Islet precursor cell (in vitro differentiated cells): ENCODE measurements around the gene MSGN1.

ENCODE experiments used
- DNase-seq: peaks from one replicate; pipeline ENCODE4 v3.0.0-alpha.2; 2018

MSGN1 gene, protein sequence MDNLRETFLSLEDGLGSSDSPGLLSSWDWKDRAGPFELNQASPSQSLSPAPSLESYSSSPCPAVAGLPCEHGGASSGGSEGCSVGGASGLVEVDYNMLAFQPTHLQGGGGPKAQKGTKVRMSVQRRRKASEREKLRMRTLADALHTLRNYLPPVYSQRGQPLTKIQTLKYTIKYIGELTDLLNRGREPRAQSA

DNA sequence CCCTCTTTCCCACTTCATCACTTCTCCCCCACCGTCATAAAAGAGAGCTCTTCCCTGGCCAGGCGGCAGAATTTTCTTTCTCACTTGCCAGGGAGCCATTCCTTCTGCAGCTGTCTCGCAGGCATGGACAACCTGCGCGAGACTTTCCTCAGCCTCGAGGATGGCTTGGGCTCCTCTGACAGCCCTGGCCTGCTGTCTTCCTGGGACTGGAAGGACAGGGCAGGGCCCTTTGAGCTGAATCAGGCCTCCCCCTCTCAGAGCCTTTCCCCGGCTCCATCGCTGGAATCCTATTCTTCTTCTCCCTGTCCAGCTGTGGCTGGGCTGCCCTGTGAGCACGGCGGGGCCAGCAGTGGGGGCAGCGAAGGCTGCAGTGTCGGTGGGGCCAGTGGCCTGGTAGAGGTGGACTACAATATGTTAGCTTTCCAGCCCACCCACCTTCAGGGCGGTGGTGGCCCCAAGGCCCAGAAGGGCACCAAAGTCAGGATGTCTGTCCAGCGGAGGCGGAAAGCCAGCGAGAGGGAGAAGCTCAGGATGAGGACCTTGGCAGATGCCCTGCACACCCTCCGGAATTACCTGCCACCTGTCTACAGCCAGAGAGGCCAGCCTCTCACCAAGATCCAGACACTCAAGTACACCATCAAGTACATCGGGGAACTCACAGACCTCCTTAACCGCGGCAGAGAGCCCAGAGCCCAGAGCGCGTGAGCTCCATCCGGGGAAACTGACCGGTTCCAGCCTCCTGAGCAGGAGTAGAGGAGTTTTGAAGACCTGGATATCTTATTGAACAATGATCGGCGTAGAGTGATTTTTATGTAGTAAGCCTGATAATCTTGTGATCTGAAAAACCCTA is at the start of gene MSGN1:
Gene MSGN1 (plus strand): TSS at position 65 of the 850 bp plus-strand sequence. CDS start 59 bp downstream, at position 124.
- no peak for DNase-seq

DNA sequence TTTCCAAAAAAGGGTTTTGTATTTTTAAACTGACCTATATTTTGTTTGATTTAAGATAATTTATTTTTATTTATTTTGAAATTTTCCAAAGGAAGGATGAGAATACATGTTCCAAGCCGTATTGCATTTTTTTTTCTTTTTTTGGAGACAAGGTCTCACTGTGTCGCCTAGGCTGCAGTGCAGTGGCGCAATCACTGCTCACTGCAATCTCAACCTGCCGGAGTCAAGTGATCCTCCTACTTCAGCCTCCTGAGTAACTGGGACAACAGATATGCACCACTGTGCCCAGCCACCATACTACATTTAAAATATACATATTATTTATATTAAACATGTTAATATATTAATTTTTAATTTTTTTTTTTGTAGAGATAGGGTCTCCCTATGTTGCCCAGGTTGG is 47.4 kb upstream of the MSGN1 start:
- no peak for DNase-seq

DNA sequence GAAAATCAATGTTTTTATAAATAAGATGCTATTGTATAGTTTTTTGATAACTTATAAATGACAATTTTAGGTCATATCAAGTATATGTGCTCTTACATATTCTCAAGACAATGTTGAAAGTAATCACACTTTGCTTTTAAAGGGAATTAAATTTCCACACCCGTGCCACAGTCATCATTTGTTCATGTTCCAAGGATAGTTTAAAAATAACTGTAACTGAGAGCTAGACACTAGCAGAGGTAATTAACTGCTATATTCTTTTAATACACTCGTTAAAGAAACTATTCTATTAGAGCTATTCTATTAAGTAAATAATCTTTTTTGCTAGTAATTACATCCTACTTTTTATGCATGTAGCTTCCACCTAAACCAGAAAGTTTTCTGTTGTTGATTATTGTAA is 44.3 kb upstream of the MSGN1 start:
- DNase-seq, result no peak

DNA sequence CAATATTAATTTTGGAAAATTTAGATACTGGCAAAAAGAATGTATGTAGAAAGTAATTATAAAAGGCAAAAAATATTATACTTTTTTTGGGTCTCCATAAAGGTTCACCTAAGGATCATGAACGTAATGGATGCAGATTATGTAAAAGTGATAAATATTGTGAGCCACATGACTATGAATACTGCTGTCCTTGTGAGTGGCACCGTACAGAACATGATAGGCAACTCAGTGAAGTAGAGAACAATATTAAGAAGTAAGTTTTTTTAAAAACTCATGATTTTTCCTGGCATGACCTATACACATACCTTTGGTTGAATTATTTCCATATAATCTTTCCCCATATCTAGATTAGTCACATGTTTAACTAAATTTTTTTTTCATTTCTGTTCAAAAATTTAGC is 43.7 kb upstream of the MSGN1 start:
- DNase-seq, result no peak

DNA sequence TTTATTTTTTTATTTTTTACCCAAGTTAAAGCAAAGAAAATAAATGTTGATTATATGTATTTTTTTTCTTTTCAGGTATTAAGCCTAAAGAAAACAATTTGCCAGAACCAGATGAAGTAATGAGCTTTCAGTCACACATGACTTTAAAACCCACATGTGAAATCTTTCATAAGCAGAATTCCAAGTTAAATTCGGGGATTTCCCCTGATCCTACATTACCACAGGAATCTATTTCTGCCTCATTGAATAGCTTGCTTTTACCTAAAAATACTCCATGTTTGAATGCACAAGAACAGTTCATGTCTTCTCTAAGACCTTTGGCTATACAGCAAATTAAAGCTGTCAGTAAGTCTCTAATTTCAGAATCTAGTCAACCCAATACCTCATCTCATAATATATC is 35.7 kb upstream of the MSGN1 start:
- DNase-seq, result no peak

DNA sequence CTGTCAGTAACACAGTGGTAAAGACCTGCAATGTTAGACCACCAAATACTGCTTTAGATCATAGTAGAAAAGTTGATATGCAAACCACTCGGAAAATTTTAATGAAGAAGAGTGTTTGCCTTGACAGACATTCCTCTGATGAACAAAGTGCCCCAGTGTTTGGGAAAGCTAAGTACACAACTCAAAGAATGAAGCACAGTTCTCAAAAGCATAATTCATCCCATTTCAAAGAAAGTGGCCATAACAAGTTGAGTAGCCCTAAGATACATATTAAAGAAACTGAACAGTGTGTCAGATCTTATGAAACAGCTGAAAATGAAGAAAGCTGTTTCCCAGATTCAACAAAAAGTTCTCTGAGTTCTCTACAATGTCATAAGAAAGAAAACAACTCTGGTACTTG is 34.8 kb upstream of the MSGN1 start:
- DNase-seq, result no peak

DNA sequence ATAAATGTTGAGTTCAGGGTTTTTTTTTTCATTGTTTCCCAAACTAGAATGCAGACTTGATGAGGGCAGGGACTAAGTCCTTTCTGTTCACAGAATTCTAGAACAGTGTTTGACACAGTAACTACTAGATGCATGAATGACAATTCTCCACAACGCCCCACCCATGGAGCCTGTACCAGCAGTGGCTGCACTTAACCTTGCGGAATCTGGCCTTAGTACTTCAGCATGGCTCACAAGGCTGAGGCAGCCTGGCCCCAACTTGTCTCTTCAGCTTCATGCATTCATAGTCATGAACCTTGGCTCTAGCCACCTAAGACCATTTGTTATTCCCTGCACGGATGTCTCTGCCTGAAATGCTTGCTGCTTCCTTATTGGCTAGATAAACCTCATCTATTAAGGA is 29.5 kb upstream of the MSGN1 start:
- DNase-seq, result no peak

DNA sequence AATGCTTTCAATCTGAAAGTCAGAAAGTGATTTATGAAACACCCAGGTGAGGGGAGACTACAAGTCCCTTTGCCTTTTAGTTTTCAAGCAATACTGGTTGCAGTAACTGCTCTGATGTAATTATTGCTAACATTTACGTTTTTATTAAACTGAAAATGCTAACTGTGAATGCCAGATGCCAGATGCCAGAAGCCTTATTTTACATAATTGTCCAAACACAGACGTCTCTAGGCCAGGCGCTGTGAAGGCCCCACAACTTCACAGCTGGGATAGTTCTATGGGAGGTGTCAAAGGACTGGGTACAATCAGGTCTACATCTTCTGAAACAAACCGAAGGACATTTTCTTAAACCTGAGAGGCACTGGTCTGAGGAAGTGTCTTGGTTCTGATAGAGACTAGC is 27.5 kb upstream of the MSGN1 start:
- DNase-seq, result no peak

DNA sequence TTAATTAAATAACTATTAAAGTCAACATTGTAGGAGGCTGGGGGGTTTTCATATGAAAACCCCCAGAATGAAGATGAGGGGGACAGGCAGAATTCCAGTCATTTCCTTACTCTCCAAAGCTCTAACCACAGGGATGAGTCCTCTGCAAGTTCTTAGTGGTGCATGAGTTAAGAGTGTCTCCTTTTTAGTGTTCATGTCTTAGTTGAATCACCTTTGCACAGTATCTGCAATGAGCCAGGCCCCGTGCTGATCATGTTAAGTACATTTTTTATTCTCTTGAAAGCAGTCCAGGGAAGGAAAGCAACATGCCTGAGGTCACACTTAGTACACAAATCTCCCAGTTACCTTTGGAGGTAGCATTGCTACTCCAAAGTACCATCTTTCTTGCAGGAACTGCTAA is 25.7 kb upstream of the MSGN1 start:
- DNase-seq, result no peak

DNA sequence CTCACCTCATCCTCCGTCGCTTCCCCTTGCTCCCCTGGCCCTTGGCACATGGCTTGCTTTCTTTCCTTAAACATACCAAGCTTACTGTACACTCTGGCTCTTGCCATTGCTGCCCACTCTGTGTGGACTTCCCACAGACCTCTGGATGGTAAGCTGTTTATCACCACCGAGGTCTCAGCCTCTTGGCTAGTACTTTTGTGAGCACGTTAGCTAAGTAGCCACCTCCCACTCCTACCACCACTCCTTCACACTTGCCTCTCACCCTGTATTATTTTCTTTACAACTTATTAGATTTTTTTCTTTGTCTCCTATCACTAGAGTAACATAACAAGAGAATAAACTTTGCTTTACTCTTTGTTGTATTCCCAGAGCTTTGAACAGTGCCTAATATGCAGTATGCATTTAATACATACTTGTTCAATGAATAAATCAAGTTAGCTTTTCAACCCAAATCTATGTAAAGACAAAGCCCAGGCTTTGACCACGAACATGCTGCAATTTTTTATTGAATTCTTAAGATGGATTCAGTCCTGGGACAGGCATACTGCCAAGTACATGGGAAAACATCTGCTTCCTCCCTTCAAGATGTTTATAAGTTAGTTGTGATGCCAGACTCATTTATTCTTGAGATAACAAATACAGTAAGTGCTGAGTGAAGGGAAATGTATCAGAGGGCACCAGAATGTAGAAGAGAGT is 25.0 kb upstream of the MSGN1 start:
- DNase-seq, result no peak

DNA sequence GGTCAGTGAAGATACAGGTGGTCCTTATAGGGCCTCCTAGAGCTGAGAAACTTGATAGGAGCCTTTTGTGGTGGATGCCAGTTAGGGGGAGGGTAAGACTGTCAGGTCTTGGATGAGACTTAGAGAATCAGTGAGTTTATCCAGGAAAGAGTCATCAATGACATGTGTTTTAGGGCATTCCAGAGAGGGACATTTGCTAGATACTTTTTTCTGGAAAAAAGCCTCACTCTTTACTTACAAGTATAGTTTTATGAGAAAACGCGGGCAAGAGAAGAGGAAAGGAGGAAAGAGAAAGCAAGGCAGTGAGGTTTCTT is 24.5 kb upstream of the MSGN1 start:
- DNase-seq, result no peak

DNA sequence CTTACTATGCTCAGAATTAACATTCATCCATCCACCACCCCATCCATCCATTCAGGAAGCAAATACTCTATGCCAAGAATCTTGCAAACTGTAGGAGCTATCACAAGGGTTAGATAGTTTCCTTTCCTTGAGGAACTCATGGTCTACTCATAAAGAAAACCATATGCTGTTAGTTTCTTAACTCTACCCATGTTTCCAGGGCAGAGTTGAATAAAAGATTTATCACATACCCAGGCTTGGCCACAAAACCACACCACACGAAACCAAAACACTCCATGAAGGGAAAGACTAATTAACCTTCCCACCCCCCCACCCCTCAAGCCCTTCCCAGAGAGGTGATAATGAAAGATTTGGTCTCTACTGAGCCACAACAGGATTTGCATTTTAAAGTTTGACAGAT is 23.7 kb upstream of the MSGN1 start:
- no peak for DNase-seq

DNA sequence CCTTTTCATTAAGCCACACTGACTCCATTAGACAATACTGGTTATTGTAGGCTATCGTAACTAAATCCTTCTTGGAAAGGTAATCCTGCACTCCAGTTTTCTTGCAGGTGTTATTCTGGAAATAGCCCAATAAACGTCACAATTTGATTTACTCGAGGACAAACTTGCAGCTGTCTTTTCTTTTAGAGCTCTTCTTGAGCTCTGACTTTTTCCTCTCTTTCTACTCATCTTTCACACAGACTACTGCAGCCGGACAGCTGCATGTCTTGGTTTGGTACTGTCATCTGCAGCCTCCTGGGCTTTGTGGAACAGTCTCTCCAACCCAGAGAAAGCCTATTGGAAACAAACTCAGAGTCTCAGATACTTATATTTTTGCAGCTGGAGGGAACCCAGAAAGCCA is 23.0 kb upstream of the MSGN1 start:
- no peak for DNase-seq

DNA sequence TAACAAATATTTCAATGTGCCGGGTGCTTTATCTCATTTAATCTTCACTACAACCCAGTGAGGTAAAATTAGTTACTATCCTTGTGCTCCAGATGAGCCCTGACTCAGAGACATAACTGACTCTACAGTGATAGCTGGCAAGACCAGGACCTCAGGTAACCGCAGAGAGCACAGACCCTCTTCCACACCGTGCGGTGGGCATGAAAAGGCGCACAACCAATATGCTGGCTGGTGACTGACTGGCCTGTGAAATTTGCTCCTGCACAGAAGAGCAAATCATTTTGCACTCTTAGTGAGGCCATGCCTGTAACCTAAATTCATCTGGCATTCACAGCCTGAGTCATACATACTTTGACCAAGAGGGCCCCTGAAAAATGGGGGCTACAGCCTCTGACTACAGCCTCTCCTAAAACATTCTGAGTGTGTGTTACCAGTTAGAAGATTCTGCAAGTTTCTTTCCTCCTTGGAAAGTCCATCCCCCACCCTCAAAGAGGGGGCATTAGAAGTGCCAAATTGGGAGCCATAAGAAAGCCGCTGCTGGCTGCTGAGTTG is 22.4 kb upstream of the MSGN1 start:
- DNase-seq, result no peak

DNA sequence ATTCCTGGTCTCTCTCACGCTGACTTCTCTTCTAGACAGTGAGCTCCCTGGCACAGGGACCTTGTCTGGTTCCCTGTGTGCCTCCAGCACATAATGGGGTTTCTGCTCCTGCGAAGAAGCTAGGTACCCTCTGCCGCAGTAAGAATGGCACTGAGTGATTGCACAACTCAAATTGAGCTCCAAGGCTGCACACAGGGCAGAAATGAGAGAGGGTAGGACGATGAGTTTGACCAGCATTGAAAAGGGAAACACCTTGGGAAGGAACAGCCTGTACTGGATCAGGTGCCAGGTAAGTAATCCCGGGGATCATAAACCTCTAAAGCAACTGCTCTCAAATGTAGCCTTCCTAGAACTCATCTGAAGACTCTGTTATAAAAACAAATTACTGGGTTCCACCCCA is 21.0 kb upstream of the MSGN1 start:
- no peak for DNase-seq

DNA sequence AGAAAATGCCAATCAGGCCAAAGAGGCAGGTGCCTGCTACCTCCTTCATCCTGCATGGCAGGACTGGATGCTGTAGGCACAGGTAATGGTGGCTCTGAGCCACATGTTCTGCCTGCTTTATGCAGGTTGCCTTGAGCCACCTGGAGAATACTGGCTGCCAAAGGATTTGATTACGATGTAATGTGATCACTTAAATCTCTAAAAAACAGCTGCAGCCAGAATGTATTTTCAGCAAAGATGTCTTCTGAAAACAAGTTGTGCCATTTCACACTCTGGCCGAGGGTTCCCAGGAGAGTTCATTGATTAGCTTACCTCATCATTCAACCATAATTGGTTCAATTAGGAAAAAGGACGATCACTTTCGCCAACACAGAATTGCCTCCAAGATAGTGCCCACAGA is 17.9 kb upstream of the MSGN1 start:
- no peak for DNase-seq

DNA sequence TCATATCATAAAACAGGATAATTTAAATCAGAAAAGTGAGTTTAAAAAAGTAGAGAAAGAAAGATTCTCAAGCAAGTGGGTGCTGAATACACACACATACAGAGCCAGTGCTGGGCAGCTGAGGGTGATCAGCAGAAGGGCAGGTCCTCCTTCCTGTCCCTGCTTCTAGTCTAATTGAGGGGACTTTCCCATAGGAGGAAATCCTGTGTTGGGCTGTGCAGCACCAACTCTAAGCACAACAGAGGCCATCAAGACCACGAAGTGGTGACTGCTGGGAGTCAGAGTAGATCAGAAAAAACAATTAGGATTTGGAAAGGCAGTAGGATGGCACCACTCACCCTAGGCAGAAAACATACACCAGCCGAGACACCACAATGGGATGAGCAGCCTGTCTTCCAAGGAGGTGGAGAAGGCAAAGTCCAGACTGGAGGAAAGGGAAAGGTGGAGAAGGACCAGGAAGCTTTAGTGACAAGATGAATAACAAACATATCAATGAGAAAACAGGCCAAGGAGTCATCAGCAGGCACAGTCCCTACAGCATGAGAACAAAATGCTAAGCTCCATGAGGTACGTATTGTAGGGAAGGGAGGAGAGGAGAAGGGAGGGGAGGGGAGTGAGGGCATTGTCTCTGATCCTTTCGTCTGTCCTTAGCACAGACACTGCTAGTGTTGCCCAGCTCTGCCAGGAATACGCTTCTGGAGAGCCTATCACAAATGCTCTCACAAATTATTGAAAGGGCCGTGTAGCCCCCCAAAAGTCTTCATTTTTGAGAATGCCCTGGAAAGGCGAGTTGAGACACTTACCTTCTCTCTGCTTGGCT is 16.7 kb upstream of the MSGN1 start:
- no peak for DNase-seq

DNA sequence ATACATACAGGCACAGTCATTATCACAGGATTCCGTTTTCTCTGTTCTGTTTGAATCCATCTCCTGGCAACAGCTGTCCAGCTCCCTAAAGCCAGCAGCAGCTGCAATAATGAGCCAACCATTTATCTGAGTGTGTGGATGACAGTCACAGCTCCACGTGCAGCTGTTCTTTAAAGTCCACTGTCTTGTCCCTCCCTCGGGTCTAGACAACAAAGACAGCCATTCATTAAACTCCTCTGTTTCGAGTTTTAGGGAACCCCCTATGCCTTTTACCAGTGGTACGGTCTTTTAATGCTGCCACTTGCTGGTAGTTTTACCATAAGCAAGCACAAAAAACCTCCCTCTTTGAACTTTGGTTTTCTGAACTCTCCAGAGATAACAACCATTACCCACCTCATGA is 16.0 kb upstream of the MSGN1 start:
- DNase-seq, result no peak

DNA sequence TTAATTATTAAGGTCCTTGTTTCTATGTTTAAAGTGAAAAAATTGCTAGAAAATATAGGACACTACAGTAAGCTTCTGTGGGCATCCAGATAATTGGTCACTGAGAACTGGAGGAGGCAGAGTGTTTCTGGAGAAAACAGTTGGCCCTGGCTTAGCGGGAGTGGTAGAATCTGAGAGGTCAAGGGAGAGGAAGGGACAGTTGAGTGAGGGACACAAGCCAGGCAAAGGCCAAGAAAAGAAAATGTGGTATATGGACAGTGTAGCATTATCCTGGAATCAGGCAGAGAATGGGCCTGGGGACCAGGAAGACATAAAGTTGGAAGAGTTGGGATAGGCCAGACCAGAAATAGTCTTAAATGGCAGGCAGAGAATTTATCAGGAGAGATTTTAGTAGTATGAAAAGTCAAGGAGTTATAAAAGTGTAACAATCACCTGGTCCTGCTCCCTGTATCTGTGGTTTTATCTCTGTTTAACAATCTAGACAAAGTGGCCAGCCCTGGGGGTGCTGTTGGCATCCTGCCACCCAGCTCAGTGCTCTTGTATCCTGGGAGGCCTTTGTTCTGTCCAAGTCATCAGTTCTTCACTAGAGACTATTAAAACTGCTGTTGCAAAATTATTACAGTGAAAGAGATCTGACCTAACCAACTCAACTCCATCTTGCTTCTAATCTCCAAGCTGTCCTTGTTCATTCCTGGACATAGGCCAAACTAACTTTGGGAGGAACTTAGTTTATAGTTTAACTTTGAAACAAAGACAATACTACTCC is 15.4 kb upstream of the MSGN1 start:
- DNase-seq, result no peak

DNA sequence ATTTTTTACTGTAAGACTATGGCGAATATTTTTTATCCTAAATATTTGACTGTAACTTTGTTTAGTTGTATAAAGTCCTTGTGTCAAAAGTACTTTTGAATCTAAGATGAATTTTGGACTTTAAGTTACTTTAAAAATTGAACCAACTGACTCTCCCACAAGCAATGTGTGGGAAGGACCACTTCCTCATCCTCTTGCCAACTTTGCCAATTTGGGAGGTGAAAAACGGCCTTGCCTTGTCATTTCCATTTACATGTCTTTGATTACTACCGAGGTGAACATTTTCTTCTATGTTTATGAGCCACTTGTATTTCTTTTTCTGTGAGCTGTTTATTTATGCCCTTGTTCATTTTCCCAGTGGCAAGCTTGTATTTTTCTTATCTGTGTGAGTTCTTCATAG is 12.8 kb upstream of the MSGN1 start:
- DNase-seq, result no peak

DNA sequence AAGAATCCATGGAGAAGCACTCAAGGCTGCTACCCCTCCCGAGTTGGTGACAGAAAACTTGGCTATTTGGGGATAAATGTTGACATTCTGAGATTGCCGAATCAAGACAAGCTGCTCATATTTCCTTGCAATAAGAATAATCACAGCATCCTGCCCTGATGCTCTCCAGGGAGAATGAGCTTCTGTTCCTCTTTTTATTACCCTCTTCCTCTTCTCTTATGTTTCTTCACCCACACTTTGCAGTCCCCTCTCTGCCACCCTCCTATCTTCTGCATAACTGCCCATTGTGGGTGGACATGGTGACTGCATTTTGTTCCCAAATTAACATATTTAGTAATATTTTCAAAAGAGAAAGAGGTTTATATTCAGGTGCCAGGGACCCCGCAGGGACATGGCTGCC is 11.9 kb upstream of the MSGN1 start:
- no peak for DNase-seq

DNA sequence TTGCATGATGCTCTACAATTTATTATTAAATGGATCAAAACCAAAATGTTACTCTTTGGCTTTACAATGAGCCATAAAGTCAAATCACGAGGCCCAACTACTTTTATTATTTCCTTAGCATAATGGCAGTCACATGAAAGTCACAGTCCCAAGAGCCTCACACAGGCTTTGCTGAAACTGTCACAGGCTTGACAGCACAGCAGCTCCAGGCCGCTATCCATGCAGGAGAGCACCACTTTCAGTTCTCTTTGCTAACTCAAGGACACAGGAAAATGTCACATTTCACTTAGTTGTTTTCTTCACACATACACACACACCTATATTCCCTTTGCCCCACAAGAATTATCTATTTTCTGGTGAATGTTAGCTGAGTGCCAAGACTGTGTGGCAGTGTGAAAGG is 11.1 kb upstream of the MSGN1 start:
- DNase-seq, result no peak
